ENCODE measurements around the gene SUN3.

Gene SUN3

GRCh38 chr7:48038815-48039506, 10.1 kb upstream of the SUN3 start:
- H3K4me3 ChIP-seq (ENCODE audit: control insufficient read depth, low read depth, low read length): no peak overlapping the region
- TF ChIP-seq CTCF (IDR thresholded peaks at IDR 0.05; ENCODE audit: control insufficient read depth, insufficient read depth, low read depth, low read length, missing control alignments): no peak
- DNase-seq (ENCODE audit: low read depth): no peak

GRCh38 chr7:48035967-48036478, 7.1 kb upstream of the SUN3 start:
- no peak for DNase-seq (ENCODE audit: low read depth)
- TF ChIP-seq CTCF (IDR thresholded peaks at IDR 0.05; ENCODE audit: control insufficient read depth, insufficient read depth, low read depth, low read length, missing control alignments): no peak
- peak overlapping the region; percentile 56 for H3K4me3 ChIP-seq (ENCODE audit: control insufficient read depth, low read depth, low read length)

GRCh38 chr7:48035301-48035966, 6.5 kb upstream of the SUN3 start, which contains the start of gene C7orf57:
Gene C7orf57, plus strand, starts transcription at chr7:48035543. Its CDS starts 766 bp downstream, at chr7:48036309.
- peak within 1 kb of the TSS; percentile 56 for H3K4me3 ChIP-seq (ENCODE audit: control insufficient read depth, low read depth, low read length)
- peak; percentile 28 for TF ChIP-seq CTCF (IDR thresholded peaks at IDR 0.05; ENCODE audit: control insufficient read depth, insufficient read depth, low read depth, low read length, missing control alignments)
- no peak for DNase-seq (ENCODE audit: low read depth)

- no peak for TF ChIP-seq CTCF (IDR thresholded peaks at IDR 0.05; ENCODE audit: control insufficient read depth, insufficient read depth, low read depth, low read length, missing control alignments)
- no peak for DNase-seq (ENCODE audit: low read depth)
- H3K4me3 ChIP-seq (ENCODE audit: control insufficient read depth, low read depth, low read length): no peak overlapping the region
Measured at GRCh38 chr7:48033922-48034321, 5.0 kb upstream of the SUN3 start.

GRCh38 chr7:48031111-48031510, 2.2 kb upstream of the SUN3 start:
- TF ChIP-seq CTCF (IDR thresholded peaks at IDR 0.05; ENCODE audit: control insufficient read depth, insufficient read depth, low read depth, low read length, missing control alignments): no peak
- DNase-seq (ENCODE audit: low read depth): no peak

GRCh38 chr7:48025624-48026023, 3.3 kb downstream of the SUN3 start:
- H3K4me3 ChIP-seq (ENCODE audit: control insufficient read depth, low read depth, low read length): no peak overlapping the region
- no peak for TF ChIP-seq CTCF (IDR thresholded peaks at IDR 0.05; ENCODE audit: control insufficient read depth, insufficient read depth, low read depth, low read length, missing control alignments)
- DNase-seq (ENCODE audit: low read depth): no peak

More at GRCh38 chr7:48031111-48031510, 2.2 kb upstream of the SUN3 start:
- no peak overlapping the region for H3K4me3 ChIP-seq (ENCODE audit: control insufficient read depth, low read depth, low read length)

Data from AG09309 (cell line).